Right hindlimb (tissue), 1 donor: ENCODE measurements around the gene TFEB.

Experiments used
- DNase-seq: peaks from one replicate; pipeline ENCODE4 v3.0.0-alpha.2; 2018

Gene TFEB

GRCh38 chr6:41721414-41721813 is 14.0 kb downstream of the TFEB start:
- no peak for DNase-seq

GRCh38 chr6:41720783-41721182 is 14.6 kb downstream of the TFEB start:
- DNase-seq: no peak

- DNase-seq: no peak
Measured at GRCh38 chr6:41720262-41720620, 15.2 kb downstream of the TFEB start.

- no peak for DNase-seq
Measured at GRCh38 chr6:41719436-41720261, 15.8 kb downstream of the TFEB start.

- DNase-seq: no peak
Measured at GRCh38 chr6:41718828-41719227, 16.6 kb downstream of the TFEB start.

GRCh38 chr6:41717392-41717736 is 18.0 kb downstream of the TFEB start:
- DNase-seq: no peak

GRCh38 chr6:41716516-41717391 is 18.7 kb downstream of the TFEB start:
- DNase-seq: no peak

- no peak for DNase-seq
Measured at GRCh38 chr6:41715795-41716515, 19.5 kb downstream of the TFEB start.

GRCh38 chr6:41714556-41715273 is 20.7 kb downstream of the TFEB start:
- DNase-seq: no peak

GRCh38 chr6:41713650-41714291 is 21.6 kb downstream of the TFEB start:
- no peak for DNase-seq

GRCh38 chr6:41713159-41713649 is 22.2 kb downstream of the TFEB start:
- DNase-seq: no peak

GRCh38 chr6:41712651-41713103 is 22.7 kb downstream of the TFEB start:
- no peak for DNase-seq

- DNase-seq: no peak
Measured at GRCh38 chr6:41711323-41712038, 23.9 kb downstream of the TFEB start.

GRCh38 chr6:41709375-41709774 is 26.0 kb downstream of the TFEB start:
- no peak for DNase-seq

- DNase-seq: no peak
Measured at GRCh38 chr6:41708856-41709255, 26.6 kb downstream of the TFEB start.

- DNase-seq: no peak
Measured at GRCh38 chr6:41707565-41708200, 27.7 kb downstream of the TFEB start.

- no peak for DNase-seq
Measured at GRCh38 chr6:41706876-41707564, 28.4 kb downstream of the TFEB start.

- DNase-seq: peak; percentile 60
Measured at GRCh38 chr6:41705996-41706835, 29.2 kb downstream of the TFEB start.
